GM18951 (cell line): ENCODE measurements around the gene TMEM45B.
"Not testable (repeated sequence)": the region's sequence is repeated elsewhere in the genome, so short reads cannot be mapped to it uniquely, and the experiment has no call there.

Experiments
- POLR2A ChIP-seq: IDR thresholded peaks from 4 replicates; pipeline ENCODE4 v1.6.1; 2011; ENCODE audit warnings: mild to moderate bottlenecking; ENCODE audit not compliant: insufficient read length, insufficient read depth; ENCODE audit errors: extremely low read depth
- in situ Hi-C: fragments of 300-500 bp; cut with MboI; formaldehyde crosslinking; loops from one replicate; pipeline ENCODE4 v1.12.0; 2022; ENCODE audit warnings: low sequenced_read_pairs, mixed read lengths, inconsistent platforms; ENCODE audit not compliant: unreplicated experiment

Gene TMEM45B

GRCh38 chr11:129849447-129850130 lies 33.9 kb downstream of the TMEM45B start:
- in situ Hi-C loops: no loop called here
- TF ChIP-seq POLR2A: no peak

GRCh38 chr11:129852125-129852740 lies 36.6 kb downstream of the TMEM45B start:
- TF ChIP-seq POLR2A: no peak
- in situ Hi-C loops: no loop called here

- TF ChIP-seq POLR2A: no peak
- in situ Hi-C loops: no loop called here
Measured at GRCh38 chr11:129853518-129854231, 38.0 kb downstream of the TMEM45B start.

GRCh38 chr11:129854232-129854805 lies 38.7 kb downstream of the TMEM45B start:
- no peak for TF ChIP-seq POLR2A
- in situ Hi-C loops: no loop called here

GRCh38 chr11:129855086-129855485 lies 39.4 kb downstream of the TMEM45B start:
- in situ Hi-C loops: no loop called here
- no peak for TF ChIP-seq POLR2A

- TF ChIP-seq POLR2A: no peak
- in situ Hi-C loops: no loop called here
Measured at GRCh38 chr11:129856036-129856435, 40.4 kb downstream of the TMEM45B start.

- in situ Hi-C loops: no loop called here
Measured at GRCh38 chr11:129861702-129862522, 46.3 kb downstream of the TMEM45B start.

GRCh38 chr11:129864811-129865210 lies 49.2 kb downstream of the TMEM45B start:
- in situ Hi-C loops: no loop called here
- no peak for TF ChIP-seq POLR2A

More at GRCh38 chr11:129861702-129862522, 46.3 kb downstream of the TMEM45B start:
- TF ChIP-seq POLR2A: no peak

GRCh38 chr11:129865701-129866100 lies 50.1 kb downstream of the TMEM45B start:
- in situ Hi-C loops: no loop called here
- no peak for TF ChIP-seq POLR2A

GRCh38 chr11:129866311-129866710 lies 50.7 kb downstream of the TMEM45B start:
- no peak for TF ChIP-seq POLR2A
- in situ Hi-C loops: no loop called here

- in situ Hi-C loops: not testable (repeated sequence)
Measured at GRCh38 chr11:129868626-129869025, 53.0 kb downstream of the TMEM45B start.

- TF ChIP-seq POLR2A: no peak
- in situ Hi-C loops: no loop called here
Measured at GRCh38 chr11:129871914-129872313, 56.3 kb downstream of the TMEM45B start.

- no peak for TF ChIP-seq POLR2A
- in situ Hi-C loops: no loop called here
Measured at GRCh38 chr11:129880311-129880710, 64.7 kb downstream of the TMEM45B start.
